ENCODE data around the gene TSPAN7.

Gene TSPAN7

GRCh38 chrX:38682095-38682494 is 120.8 kb downstream of the TSPAN7 start:
- no peaks in the 10 kb centered on the region for H3K9me3 ChIP-seq (ENCODE audit: control insufficient read depth, insufficient read depth, low read length)
- H3K27me3 ChIP-seq (ENCODE audit: control insufficient read depth, low read length) = 0 out of 2 replicates have a peak, but pooled peaks cover 4% of the 10 kb centered on the region
- no peaks in the 10 kb centered on the region for H3K4me1 ChIP-seq (ENCODE audit: control insufficient read depth, low read length)
- H3K4me2 ChIP-seq (ENCODE audit: low read length) = no peak overlapping the region
- H3K27ac ChIP-seq (ENCODE audit: low read depth, low read length) = no peak overlapping the region
- H4K20me1 ChIP-seq (ENCODE audit: control insufficient read depth, insufficient read depth, low read depth, low read length) = no peaks in the 10 kb centered on the region
- no peaks in the 10 kb centered on the region for H3K9me2 ChIP-seq (replicated peaks; ENCODE audit: control insufficient read depth, low read length)
- H3K4me3 ChIP-seq (ENCODE audit: low read length) = no peak overlapping the region
- TF ChIP-seq EZH2phosphoT487 (IDR thresholded peaks at IDR 0.05; ENCODE audit: borderline replicate concordance, low read length) (no peak), CTCF (IDR thresholded peaks at IDR 0.05; ENCODE audit: low read depth, low read length, poor library complexity, severe bottlenecking) (no peak)
- H3K36me3 ChIP-seq (ENCODE audit: control insufficient read depth, low read length) = no peaks in the 10 kb centered on the region
- no peaks in the 10 kb centered on the region for H3K79me2 ChIP-seq (ENCODE audit: control insufficient read depth, low read length)
- no peaks in the 10 kb centered on the region for H3F3A ChIP-seq (ENCODE audit: control insufficient read depth, insufficient read depth)

GRCh38 chrX:38692961-38693360 is 131.6 kb downstream of the TSPAN7 start:
- no peaks in the 10 kb centered on the region for H3K79me2 ChIP-seq (ENCODE audit: control insufficient read depth, low read length)
- H3K27me3 ChIP-seq (ENCODE audit: control insufficient read depth, low read length) = no peaks in the 10 kb centered on the region
- H3F3A ChIP-seq (ENCODE audit: control insufficient read depth, insufficient read depth) = no peaks in the 10 kb centered on the region
- no peaks in the 10 kb centered on the region for H4K20me1 ChIP-seq (ENCODE audit: control insufficient read depth, insufficient read depth, low read depth, low read length)
- H3K36me3 ChIP-seq (ENCODE audit: control insufficient read depth, low read length) = no peaks in the 10 kb centered on the region
- H3K9me3 ChIP-seq (ENCODE audit: control insufficient read depth, insufficient read depth, low read length) = no peaks in the 10 kb centered on the region
- TF ChIP-seq CTCF (IDR thresholded peaks at IDR 0.05; ENCODE audit: low read depth, low read length, poor library complexity, severe bottlenecking) (no peak), EZH2phosphoT487 (IDR thresholded peaks at IDR 0.05; ENCODE audit: borderline replicate concordance, low read length) (no peak)
- H3K9me2 ChIP-seq (replicated peaks; ENCODE audit: control insufficient read depth, low read length) = no peaks in the 10 kb centered on the region
- H3K27ac ChIP-seq (ENCODE audit: low read depth, low read length) = no peak overlapping the region
- no peak overlapping the region for H3K4me3 ChIP-seq (ENCODE audit: low read length)
- H3K4me1 ChIP-seq (ENCODE audit: control insufficient read depth, low read length) = no peaks in the 10 kb centered on the region
- H3K4me2 ChIP-seq (ENCODE audit: low read length) = no peak overlapping the region

GRCh38 chrX:38694394-38694793 is 133.1 kb downstream of the TSPAN7 start:
- Histone ChIP-seq H3K36me3 (ENCODE audit: control insufficient read depth, low read length) (no peaks in the 10 kb centered on the region), H3K79me2 (ENCODE audit: control insufficient read depth, low read length) (no peaks in the 10 kb centered on the region), H4K20me1 (ENCODE audit: control insufficient read depth, insufficient read depth, low read depth, low read length) (no peaks in the 10 kb centered on the region), H3K27ac (ENCODE audit: low read depth, low read length) (no peak overlapping the region), H3K4me2 (ENCODE audit: low read length) (no peak overlapping the region), H3K4me1 (ENCODE audit: control insufficient read depth, low read length) (no peaks in the 10 kb centered on the region), H3K4me3 (ENCODE audit: low read length) (no peak overlapping the region), H3K27me3 (ENCODE audit: control insufficient read depth, low read length) (no peaks in the 10 kb centered on the region), H3K9me2 (replicated peaks; ENCODE audit: control insufficient read depth, low read length) (no peaks in the 10 kb centered on the region), H3K9me3 (ENCODE audit: control insufficient read depth, insufficient read depth, low read length) (no peaks in the 10 kb centered on the region), H3F3A (ENCODE audit: control insufficient read depth, insufficient read depth) (no peaks in the 10 kb centered on the region)
- TF ChIP-seq EZH2phosphoT487 (IDR thresholded peaks at IDR 0.05; ENCODE audit: borderline replicate concordance, low read length) = no peak
- no peak for TF ChIP-seq CTCF (IDR thresholded peaks at IDR 0.05; ENCODE audit: low read depth, low read length, poor library complexity, severe bottlenecking)

- no peaks in the 10 kb centered on the region for H3K79me2 ChIP-seq (ENCODE audit: control insufficient read depth, low read length)
- no peak for TF ChIP-seq CTCF (IDR thresholded peaks at IDR 0.05; ENCODE audit: low read depth, low read length, poor library complexity, severe bottlenecking)
- TF ChIP-seq EZH2phosphoT487 (IDR thresholded peaks at IDR 0.05; ENCODE audit: borderline replicate concordance, low read length) = no peak
- H4K20me1 ChIP-seq (ENCODE audit: control insufficient read depth, insufficient read depth, low read depth, low read length) = no peaks in the 10 kb centered on the region
- H3K9me2 ChIP-seq (replicated peaks; ENCODE audit: control insufficient read depth, low read length) = no peaks in the 10 kb centered on the region
- no peaks in the 10 kb centered on the region for H3F3A ChIP-seq (ENCODE audit: control insufficient read depth, insufficient read depth)
- no peaks in the 10 kb centered on the region for H3K4me1 ChIP-seq (ENCODE audit: control insufficient read depth, low read length)
- no peaks in the 10 kb centered on the region for H3K27me3 ChIP-seq (ENCODE audit: control insufficient read depth, low read length)
- no peaks in the 10 kb centered on the region for H3K36me3 ChIP-seq (ENCODE audit: control insufficient read depth, low read length)
- H3K9me3 ChIP-seq (ENCODE audit: control insufficient read depth, insufficient read depth, low read length) = no peaks in the 10 kb centered on the region
- H3K4me3 ChIP-seq (ENCODE audit: low read length) = no peak overlapping the region
- H3K27ac ChIP-seq (ENCODE audit: low read depth, low read length) = no peak overlapping the region
- no peak overlapping the region for H3K4me2 ChIP-seq (ENCODE audit: low read length)
Observed at GRCh38 chrX:38697461-38697860, 136.1 kb downstream of the TSPAN7 start.

Data from DOHH2 (cell line).